IPS-18a (cell line): ENCODE results near the gene CIAO1.
"Not testable (repeated sequence)": the region's sequence is repeated elsewhere in the genome, so short reads cannot be mapped to it uniquely, and the experiment has no call there.

Source experiments
- H3K27ac ChIP-seq: one replicate; pipeline ENCODE4 v1.5.1; 2013; ENCODE audit warnings: low read length
- H3K27me3 ChIP-seq: one replicate; pipeline ENCODE4 v1.6.1; 2013; ENCODE audit warnings: mild to moderate bottlenecking, low read length; ENCODE audit not compliant: control insufficient read depth, insufficient read depth
- H3K36me3 ChIP-seq: one replicate; pipeline ENCODE4 v1.6.1; 2013; ENCODE audit warnings: low read depth, low read length; ENCODE audit not compliant: control insufficient read depth
- H3K4me1 ChIP-seq: one replicate; pipeline ENCODE4 v1.6.1; 2013; ENCODE audit warnings: low read depth, low read length; ENCODE audit not compliant: control insufficient read depth
- H3K4me3 ChIP-seq: one replicate; pipeline ENCODE4 v1.5.1; 2013; ENCODE audit warnings: low read length
- H3K9ac ChIP-seq: one replicate; pipeline ENCODE4 v1.6.1; 2013; ENCODE audit warnings: mild to moderate bottlenecking, low read length, moderate library complexity
- H3K9me3 ChIP-seq: one replicate; pipeline ENCODE4 v1.6.1; 2013; ENCODE audit warnings: low read depth, low read length; ENCODE audit not compliant: control insufficient read depth

The CIAO1 gene

DNA sequence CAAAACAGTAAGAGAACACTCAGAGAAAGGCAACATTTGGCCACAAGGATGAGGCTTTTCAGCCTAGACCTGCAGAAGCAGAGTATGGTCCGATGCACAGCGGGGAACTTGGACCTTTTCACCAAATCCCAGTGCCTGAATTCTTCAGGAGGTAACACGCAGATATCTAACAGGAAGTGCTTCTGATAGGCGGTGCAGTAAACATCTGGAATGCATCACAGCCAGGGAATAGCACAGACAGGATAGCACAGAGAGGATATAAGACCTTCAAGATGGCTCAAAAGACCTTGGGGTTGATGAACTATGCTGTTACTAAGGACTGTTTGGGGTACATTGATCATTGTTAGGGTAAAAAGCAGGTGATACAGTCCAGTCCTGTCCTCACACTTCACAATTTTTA is 1.9 kb upstream of the CIAO1 start:
- Histone ChIP-seq H3K36me3 (peaks cover 13% of the 10 kb centered on the region), H3K27ac (no peak overlapping the region), H3K9ac (no peak overlapping the region)

DNA sequence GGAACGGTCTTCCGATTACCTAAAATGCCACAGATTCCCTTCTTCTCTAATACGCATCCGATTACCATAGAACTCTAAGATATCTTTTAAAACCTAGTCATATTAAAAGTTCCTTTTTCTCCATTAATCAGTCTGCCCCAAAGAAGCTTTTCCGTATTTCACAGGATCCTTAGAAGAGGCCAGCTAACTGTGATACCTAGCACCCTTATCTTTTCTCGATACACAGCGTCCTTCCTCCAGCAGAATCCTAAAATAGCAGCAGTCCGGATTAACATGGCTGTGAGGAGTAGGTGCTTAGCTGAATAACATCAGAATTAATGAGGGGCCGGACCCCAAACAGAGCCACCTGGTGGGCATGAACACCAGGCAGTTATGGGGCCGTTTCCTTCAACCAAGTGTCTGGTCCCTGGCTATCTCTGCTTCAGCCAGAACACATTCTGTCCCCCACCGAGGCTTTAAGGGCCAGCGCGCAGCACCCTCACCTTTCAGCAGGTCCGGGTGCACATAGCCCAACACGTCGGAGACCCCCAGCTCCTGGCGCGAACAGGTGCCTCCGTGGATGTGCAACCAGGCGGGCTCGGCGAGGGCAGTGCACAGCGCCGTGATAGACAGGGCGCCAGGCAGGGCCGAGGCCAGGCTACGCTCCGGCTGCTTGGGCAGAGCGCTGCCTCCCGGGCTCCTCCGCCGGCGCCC is 1.2 kb upstream of the CIAO1 start:
- peak overlapping the region; percentile 99 for H3K4me3 ChIP-seq
- no peaks in the 10 kb centered on the region for H3K9me3 ChIP-seq
- H3K27me3 ChIP-seq = no peaks in the 10 kb centered on the region
- H3K4me1 ChIP-seq = peaks cover 8% of the 10 kb centered on the region
- H3K27ac ChIP-seq = no peak overlapping the region
- H3K9ac ChIP-seq = peak overlapping the region; percentile 52
- H3K36me3 ChIP-seq = peaks cover 17% of the 10 kb centered on the region

More for the DNA sequence above, 1.9 kb upstream of the CIAO1 start:
- H3K4me1 ChIP-seq = peaks cover 8% of the 10 kb centered on the region
- no peaks in the 10 kb centered on the region for H3K27me3 ChIP-seq
- H3K9me3 ChIP-seq = no peaks in the 10 kb centered on the region
- peak overlapping the region; percentile 99 for H3K4me3 ChIP-seq

DNA sequence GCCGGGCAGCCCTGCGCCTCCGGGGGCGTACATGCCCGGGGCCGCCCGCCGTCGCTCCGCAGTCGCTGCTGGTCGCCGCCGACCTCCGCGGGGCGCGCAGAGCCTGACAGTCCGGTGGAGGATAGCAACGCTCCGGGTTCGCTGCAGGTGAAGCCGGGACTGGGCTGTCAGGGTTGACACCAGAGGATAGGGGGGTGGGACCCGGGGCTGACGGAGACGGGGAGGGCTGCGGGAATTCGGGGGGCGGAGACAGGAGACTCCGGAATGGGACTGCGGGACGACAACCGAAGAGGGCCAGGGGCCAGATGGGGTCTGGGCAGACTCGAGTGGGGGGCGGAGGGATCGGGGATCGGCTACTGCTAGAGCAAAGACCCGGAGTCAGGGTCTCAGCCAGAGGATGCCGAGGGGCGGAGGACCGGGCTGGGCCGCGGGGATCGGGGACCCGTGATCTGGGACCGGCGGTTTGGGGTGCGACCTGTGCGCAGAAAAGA is 631 bp upstream of the CIAO1 start:
- H3K4me1 ChIP-seq = peaks cover 6% of the 10 kb centered on the region
- peaks cover 18% of the 10 kb centered on the region for H3K36me3 ChIP-seq
- no peaks in the 10 kb centered on the region for H3K9me3 ChIP-seq
- H3K4me3 ChIP-seq = peak overlapping the region; percentile 99
- peak overlapping the region; percentile 52 for H3K9ac ChIP-seq
- H3K27me3 ChIP-seq = no peaks in the 10 kb centered on the region
- H3K27ac ChIP-seq = no peak overlapping the region

DNA sequence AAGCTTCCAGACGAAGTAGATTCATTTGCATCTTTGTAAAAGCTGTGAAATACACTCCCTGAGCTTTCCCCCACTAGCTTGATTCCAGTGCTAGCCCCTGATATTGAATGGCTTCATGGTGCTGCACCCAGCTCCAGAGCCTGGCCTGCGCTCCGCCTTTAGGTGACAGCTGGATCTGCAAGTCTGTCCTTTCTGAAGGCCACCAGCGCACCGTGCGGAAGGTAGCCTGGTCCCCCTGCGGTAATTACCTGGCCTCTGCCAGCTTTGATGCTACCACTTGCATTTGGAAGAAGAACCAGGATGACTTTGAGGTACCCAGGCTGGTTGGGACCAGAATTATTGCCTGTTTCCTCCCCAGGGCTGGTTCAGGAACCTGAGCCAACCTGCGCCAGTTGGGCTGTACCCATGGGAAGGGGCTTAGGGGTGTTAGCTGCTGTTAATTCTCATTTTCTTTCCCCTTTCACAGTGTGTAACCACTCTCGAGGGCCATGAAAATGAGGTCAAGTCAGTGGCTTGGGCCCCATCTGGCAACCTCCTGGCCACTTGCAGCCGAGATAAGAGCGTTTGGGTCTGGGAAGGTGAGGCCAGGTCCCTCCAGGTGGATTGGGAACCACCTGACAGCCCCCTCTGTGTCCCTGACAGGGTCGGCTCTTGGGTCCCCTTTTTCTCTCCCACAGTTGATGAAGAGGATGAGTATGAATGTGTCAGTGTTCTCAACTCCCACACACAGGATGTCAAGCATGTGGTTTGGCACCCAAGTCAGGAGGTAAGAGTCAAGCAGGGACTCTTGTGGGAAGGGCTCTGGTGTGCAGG is 1.3 kb downstream of the CIAO1 start:
- Histone ChIP-seq H3K27me3 (no peaks in the 10 kb centered on the region), H3K36me3 (peaks cover 36% of the 10 kb centered on the region), H3K4me3 (peak overlapping the region; percentile 99), H3K27ac (no peak overlapping the region), H3K4me1 (peaks cover 4% of the 10 kb centered on the region), H3K9me3 (no peaks in the 10 kb centered on the region), H3K9ac (peak overlapping the region; percentile 77)

DNA sequence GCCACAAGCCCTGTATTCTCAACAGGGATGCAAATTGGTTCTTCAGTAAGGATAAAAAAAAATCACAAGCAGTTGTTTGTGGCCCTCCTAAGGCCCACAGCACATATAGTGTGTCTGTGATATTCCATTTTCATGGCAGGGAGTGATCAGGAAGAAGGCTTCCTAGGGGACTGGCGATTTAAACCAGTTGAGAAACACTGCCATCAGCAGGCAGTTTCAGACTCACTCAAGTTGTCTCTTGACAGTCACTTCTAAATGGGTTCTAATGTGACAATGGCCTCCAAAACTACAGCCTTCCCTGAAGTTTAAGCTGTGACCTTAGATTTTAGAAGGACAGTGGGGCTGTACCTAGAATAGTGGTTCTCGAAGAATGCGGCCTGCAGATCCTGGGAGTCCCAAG is 6.0 kb downstream of the CIAO1 start:
- H3K4me3 ChIP-seq = no peak overlapping the region
- no peaks in the 10 kb centered on the region for H3K27me3 ChIP-seq
- H3K9ac ChIP-seq = no peak overlapping the region
- peaks cover 74% of the 10 kb centered on the region for H3K36me3 ChIP-seq
- H3K4me1 ChIP-seq = no peaks in the 10 kb centered on the region
- no peaks in the 10 kb centered on the region for H3K9me3 ChIP-seq
- no peak overlapping the region for H3K27ac ChIP-seq

DNA sequence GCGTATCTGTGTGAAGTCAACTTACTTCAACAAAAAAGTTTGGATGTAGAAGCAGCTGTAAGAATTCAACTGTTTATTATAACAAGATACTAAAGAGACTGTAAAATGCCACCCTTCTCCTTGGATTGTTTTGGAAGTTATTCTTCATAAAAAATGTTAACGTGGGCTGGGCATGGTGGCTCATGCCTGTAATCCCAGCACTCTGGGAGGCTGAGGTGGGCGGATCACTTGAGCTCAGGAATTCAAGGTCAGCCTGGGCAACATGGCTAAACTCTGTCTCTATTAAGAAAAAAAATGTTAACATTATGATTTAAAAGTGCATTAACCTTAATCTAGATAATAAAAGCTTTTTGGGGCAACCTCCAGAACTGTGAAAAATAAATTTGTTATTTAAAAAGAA is 7.7 kb downstream of the CIAO1 start:
- no peak overlapping the region for H3K4me3 ChIP-seq
- H3K4me1 ChIP-seq = no peaks in the 10 kb centered on the region
- H3K9me3 ChIP-seq = no peaks in the 10 kb centered on the region
- H3K9ac ChIP-seq = no peak overlapping the region
- peaks cover 82% of the 10 kb centered on the region for H3K36me3 ChIP-seq
- no peak overlapping the region for H3K27ac ChIP-seq
- H3K27me3 ChIP-seq = no peaks in the 10 kb centered on the region

DNA sequence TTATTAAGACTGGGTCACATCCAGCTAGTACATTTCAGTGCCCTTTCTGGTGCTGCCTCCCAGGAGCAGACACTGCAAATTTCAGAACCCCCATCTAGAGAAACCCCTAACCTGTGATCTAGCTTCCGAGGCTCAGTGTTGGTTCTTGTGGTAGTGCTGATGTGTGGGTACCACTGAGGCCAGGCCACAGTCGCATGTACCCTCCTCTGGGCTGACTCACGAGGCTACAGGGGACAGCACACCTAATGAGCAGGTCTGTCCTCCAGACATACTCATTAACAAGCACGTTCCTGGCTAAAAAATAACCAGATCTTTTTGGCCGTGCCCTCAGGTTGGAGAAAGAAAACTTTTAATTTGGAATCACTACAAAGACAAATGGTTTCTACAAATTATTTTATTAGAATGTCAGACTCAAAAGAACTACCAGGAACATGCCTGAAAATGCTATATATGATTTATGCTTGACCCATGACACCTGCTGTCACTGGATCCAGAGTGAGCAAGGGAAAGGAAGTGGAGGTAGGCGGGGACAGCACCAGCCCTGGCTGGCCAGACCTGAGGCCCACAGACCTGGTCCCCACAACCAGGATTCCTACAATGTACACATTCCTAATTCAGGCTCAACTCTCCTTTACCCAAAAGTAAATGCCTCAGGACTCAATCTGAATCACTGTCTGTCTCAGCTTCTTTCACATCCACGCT is 8.5 kb downstream of the CIAO1 start:
- Histone ChIP-seq H3K9me3 (no peaks in the 10 kb centered on the region), H3K4me3 (no peak overlapping the region), H3K36me3 (peaks cover 84% of the 10 kb centered on the region), H3K27me3 (no peaks in the 10 kb centered on the region), H3K9ac (no peak overlapping the region), H3K27ac (no peak overlapping the region), H3K4me1 (no peaks in the 10 kb centered on the region)

DNA sequence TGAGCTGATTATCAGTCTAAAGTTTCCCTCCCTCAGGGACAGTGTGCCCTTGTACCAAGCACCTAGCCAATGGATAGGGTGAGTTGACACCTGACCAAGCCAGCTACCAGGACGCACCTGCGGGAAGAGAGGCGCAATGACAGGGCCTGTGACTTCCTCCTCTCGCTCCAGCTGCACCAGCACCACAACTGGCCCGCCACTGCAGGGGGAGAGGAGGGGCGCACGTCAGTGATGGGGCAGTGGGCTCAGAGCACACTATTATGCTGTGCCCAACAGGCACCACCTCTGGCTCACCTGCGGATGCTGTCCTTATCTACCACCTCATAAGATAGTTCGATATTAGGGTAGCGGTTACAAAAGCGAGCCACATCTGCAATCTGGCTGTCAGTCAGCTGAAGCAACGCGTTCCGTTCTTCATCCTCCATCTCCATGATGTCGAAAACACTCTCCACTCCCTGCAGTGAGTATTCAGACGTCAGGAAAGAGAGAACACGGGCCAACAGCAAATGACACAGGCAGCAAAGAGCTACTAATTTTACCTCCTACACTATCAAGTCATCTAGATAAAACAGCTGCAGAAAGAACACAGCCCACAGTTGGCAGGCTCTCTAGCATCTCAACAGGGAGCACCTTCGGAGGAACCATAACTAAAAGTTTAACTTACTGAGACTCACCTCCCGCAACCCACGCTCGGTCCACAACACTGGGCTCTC is 10.9 kb downstream of the CIAO1 start:
- Histone ChIP-seq H3K36me3 (peaks cover 83% of the 10 kb centered on the region), H3K9me3 (no peaks in the 10 kb centered on the region), H3K27ac (no peak overlapping the region), H3K27me3 (no peaks in the 10 kb centered on the region), H3K4me1 (no peaks in the 10 kb centered on the region), H3K9ac (no peak overlapping the region), H3K4me3 (no peak overlapping the region)

DNA sequence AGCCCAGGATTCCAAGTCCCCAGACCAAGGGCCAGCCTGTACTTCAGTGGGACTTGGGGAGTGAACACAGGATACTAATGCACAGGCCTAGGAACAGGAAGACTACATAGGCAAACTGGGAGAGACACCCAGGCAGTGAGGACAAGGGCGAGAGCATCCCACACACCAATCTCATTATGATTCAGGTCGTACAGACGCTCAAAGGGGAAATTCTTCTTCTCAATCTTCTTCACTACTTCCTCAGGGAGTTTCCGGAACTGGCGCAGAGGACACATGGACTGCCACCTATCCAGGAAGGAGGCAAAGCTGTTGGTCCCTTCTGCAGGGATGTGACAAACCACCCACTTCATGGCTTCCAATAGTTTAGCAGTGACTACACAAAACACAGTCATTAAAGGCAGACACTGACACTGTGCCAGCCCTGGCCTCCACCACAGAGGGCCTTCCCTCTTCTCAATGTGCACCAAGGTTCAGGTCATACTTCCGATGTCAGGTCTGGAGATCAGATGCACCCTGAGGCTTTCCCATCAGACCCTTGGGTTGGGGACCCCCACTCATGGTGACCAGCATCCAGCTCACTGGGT is 21.3 kb downstream of the CIAO1 start:
- H3K9ac ChIP-seq = no peak overlapping the region
- H3K36me3 ChIP-seq = peaks cover 100% of the 10 kb centered on the region
- no peaks in the 10 kb centered on the region for H3K27me3 ChIP-seq
- H3K4me3 ChIP-seq = no peak overlapping the region
- no peak overlapping the region for H3K27ac ChIP-seq
- H3K9me3 ChIP-seq = no peaks in the 10 kb centered on the region
- H3K4me1 ChIP-seq = no peaks in the 10 kb centered on the region

DNA sequence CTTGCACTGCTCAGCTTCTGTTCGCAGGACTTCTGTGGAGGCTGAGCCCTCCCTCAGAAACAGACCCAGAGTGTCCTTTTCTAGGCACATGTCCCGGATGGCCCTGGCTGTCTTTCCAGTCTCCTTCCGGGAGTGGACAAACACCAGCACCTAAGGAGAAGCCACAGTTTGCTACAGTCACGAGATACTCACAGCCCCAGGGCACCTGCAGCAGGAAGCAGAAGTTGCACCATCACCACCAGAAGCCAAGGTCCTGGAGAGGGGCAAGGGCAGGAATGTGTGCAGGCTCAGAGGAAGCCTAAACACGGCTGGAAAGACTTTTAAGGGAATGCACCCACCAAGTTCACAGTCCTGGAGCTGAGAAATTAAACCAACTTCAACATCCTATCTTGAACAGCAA is 25.7 kb downstream of the CIAO1 start:
- Histone ChIP-seq H3K9me3 (no peaks in the 10 kb centered on the region), H3K4me1 (no peaks in the 10 kb centered on the region), H3K36me3 (peaks cover 97% of the 10 kb centered on the region), H3K27me3 (no peaks in the 10 kb centered on the region), H3K9ac (no peak overlapping the region), H3K4me3 (no peak overlapping the region), H3K27ac (no peak overlapping the region)

DNA sequence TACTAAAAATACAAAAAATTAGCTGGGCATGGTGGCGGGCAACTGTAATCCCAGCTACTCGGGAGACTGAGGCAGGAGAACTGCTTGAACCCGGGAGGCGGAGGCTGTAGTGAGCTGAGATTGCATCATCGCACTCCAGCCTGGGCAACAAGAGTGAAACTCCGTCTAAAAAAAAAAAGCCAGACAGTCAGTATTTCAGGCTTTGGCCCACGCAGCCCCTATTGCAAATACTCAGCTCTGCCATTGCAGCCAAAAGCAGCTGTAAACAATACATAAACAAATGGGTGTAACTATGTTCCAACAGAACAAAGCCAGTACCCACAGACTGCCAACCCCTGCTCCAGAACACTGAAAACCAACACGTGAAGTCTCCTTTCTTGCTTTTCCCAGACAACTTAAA is 28.2 kb downstream of the CIAO1 start:
- peaks cover 97% of the 10 kb centered on the region for H3K36me3 ChIP-seq
- not testable (repeated sequence) for H3K27me3 ChIP-seq, H3K4me3 ChIP-seq, H3K27ac ChIP-seq, H3K9ac ChIP-seq, H3K4me1 ChIP-seq, H3K9me3 ChIP-seq
